Kidney glomerular epithelial cell (primary cell): ENCODE results near the gene RBM43.
A peak's percentile ranks its signal among the peaks of the same experiment; 100 is the strongest.
"Not testable (repeated sequence)": the region's sequence is repeated elsewhere in the genome, so short reads cannot be mapped to it uniquely, and the experiment has no call there.

ENCODE experiments used
- DNase-seq: peaks from one replicate; lab custom pipeline; 2025; lab: John Stamatoyannopoulos, UW

RBM43 gene

GRCh38 chr2:151261231-151261976, at the start of gene RBM43:
TSS of gene RBM43 (minus strand) at chr2:151261863. CDS start at chr2:151261727, 136 bp downstream.
- DNase-seq = peak; percentile 61

- not testable (repeated sequence) for DNase-seq
Observed at GRCh38 chr2:151310313-151310712, 48.6 kb upstream of the RBM43 start.

- DNase-seq = no peak
Observed at GRCh38 chr2:151306621-151307020, 45.0 kb upstream of the RBM43 start.

GRCh38 chr2:151305129-151305691, 43.5 kb upstream of the RBM43 start:
- DNase-seq = no peak

- peak; percentile 68 for DNase-seq
Observed at GRCh38 chr2:151302879-151303278, 41.2 kb upstream of the RBM43 start.

- no peak for DNase-seq
Observed at GRCh38 chr2:151302404-151302803, 40.7 kb upstream of the RBM43 start.

GRCh38 chr2:151299920-151300539, 38.4 kb upstream of the RBM43 start:
- DNase-seq = no peak

GRCh38 chr2:151297882-151298281, 36.2 kb upstream of the RBM43 start:
- DNase-seq = no peak

GRCh38 chr2:151295926-151296325, 34.3 kb upstream of the RBM43 start:
- DNase-seq = not testable (repeated sequence)

GRCh38 chr2:151292546-151292945, 30.9 kb upstream of the RBM43 start:
- DNase-seq = no peak

GRCh38 chr2:151292141-151292540, 30.5 kb upstream of the RBM43 start:
- DNase-seq = no peak

GRCh38 chr2:151291224-151291623, 29.6 kb upstream of the RBM43 start:
- DNase-seq = no peak

GRCh38 chr2:151289972-151290866, 28.6 kb upstream of the RBM43 start:
- DNase-seq = no peak

GRCh38 chr2:151287513-151288250, 26.0 kb upstream of the RBM43 start:
- no peak for DNase-seq

- no peak for DNase-seq
Observed at GRCh38 chr2:151282401-151282800, 20.7 kb upstream of the RBM43 start.

GRCh38 chr2:151280271-151280670, 18.6 kb upstream of the RBM43 start:
- no peak for DNase-seq

- DNase-seq = no peak
Observed at GRCh38 chr2:151278487-151278886, 16.8 kb upstream of the RBM43 start.

- DNase-seq = no peak
Observed at GRCh38 chr2:151277067-151277466, 15.4 kb upstream of the RBM43 start.

GRCh38 chr2:151275291-151275690, 13.6 kb upstream of the RBM43 start:
- no peak for DNase-seq

- no peak for DNase-seq
Observed at GRCh38 chr2:151271824-151272223, 10.2 kb upstream of the RBM43 start.

- DNase-seq = no peak
Observed at GRCh38 chr2:151269798-151270568, 8.3 kb upstream of the RBM43 start.
